Measurements from ENCODE around the gene SMYD4. TPM values are rescaled to one million over a fixed set of nuclear protein-coding genes. Genes with fewer than 3 reads are reported as not detected.
"Not testable (repeated sequence)": the region's sequence is repeated elsewhere in the genome, so short reads cannot be mapped to it uniquely, and the experiment has no call there.

Gene SMYD4
- total RNA-seq, 1 donor, result 10.7 TPM

DNA sequence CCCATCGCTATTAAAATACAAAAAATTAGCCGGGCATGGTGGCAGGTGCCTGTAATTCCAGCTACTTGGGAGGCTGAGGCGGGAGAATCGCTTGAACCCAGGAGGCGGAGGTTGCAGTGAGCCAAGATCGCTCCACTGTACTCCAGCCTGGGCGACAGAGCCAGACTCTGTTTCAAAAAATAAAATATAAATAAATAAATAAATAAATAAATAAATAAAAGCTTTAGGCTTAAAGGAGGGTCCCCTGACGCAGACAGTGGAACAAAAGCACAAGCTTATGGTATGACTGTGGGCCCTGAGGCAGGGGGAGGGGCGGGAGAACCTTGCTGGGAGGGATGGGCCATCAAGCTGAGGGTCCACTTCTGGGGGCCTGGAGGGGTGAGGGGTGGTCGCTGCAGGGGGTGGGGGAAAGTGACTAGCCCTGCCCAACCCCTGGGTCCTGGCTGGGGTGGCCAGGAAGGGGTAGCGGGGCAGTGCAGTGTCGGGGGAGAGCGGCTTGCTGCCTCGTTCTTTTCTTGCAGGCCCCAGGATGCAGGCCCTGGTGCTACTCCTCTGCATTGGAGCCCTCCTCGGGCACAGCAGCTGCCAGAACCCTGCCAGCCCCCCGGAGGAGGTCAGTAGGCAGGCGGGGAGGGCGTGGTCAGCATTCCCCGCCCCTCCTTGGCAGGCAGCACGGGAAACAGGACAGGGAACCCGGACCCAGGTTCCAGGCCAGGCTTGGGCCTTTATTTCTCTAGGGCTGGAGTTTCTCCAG lies 63.1 kb downstream of the SMYD4 start:
- no peak overlapping the region for H3K4me3 ChIP-seq (ENCODE audit: low read depth, low read length)
- TF ChIP-seq, protein P1, sequence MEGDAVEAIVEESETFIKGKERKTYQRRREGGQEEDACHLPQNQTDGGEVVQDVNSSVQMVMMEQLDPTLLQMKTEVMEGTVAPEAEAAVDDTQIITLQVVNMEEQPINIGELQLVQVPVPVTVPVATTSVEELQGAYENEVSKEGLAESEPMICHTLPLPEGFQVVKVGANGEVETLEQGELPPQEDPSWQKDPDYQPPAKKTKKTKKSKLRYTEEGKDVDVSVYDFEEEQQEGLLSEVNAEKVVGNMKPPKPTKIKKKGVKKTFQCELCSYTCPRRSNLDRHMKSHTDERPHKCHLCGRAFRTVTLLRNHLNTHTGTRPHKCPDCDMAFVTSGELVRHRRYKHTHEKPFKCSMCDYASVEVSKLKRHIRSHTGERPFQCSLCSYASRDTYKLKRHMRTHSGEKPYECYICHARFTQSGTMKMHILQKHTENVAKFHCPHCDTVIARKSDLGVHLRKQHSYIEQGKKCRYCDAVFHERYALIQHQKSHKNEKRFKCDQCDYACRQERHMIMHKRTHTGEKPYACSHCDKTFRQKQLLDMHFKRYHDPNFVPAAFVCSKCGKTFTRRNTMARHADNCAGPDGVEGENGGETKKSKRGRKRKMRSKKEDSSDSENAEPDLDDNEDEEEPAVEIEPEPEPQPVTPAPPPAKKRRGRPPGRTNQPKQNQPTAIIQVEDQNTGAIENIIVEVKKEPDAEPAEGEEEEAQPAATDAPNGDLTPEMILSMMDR (IDR thresholded peaks at IDR 0.05; ENCODE audit: insufficient read depth, low read length), result no peak
- no peak for DNase-seq (ENCODE audit: low read depth)

DNA sequence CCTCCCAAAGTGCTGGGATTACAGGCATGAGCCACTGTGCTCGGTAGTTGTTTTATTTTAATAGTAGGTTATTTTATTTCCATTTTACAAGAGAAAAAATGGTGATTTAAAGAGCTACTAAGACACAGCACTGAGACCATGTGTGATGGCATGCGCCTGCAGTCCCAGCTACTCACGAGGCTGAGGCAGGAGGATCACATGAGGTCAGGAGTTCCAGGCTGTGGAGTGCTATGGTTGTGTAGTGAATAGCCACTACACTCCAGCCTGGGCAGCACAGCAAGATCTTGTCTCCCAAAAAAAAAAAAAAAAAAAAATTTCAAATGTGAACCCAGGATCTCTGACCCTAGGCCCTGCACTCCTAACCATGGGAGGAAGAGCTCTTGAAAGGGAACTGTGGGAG lies 64.1 kb downstream of the SMYD4 start:
- DNase-seq (ENCODE audit: low read depth), result no peak
- TF ChIP-seq, protein P1 (IDR thresholded peaks at IDR 0.05; ENCODE audit: insufficient read depth, low read length), result no peak
- H3K4me3 ChIP-seq (ENCODE audit: low read depth, low read length), result no peak overlapping the region

DNA sequence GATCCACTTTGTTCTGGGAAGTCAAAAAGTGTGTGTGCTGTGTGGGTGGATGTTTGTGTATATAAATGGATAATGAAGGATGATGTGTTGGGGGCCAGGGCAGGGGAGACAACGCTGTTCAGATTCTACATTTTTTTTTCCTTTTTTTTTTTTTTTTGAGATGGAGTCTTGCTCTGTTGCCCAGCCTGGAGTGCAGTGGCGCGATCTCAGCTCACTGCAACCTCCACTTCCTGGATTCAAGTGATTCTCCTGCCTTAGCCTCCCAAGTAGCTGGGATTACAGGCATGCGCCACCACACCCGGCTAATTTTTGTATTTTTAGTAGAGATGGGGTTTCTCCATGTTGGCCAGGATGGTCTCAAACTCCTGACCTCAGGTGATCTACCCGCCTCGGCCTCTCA lies 65.0 kb downstream of the SMYD4 start:
- H3K4me3 ChIP-seq (ENCODE audit: low read depth, low read length); DNase-seq (ENCODE audit: low read depth): not testable (repeated sequence)

DNA sequence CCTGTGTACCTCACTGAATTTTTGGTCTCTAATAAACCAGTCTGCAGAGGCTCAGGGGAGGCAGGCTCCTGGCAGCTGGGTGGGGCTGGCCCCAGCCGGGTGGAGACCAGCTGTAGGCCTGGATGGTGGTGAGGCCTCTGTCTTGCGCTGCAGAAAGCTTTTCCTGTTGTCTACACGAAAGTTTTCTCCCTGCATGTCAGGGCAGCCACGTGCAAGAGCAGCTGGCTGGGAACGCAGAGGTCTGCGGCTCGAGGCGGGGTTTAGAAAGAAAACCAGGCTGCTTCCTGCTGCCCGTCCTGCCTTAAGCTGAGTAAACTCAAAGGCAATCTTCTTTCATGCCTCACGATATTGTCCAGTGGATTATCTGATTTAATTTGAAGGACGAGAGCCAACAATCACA lies 65.4 kb downstream of the SMYD4 start:
- DNase-seq (ENCODE audit: low read depth), result peak; percentile 96
- H3K4me3 ChIP-seq (ENCODE audit: low read depth, low read length), result peak overlapping the region; percentile 85
- TF ChIP-seq, protein P1 (IDR thresholded peaks at IDR 0.05; ENCODE audit: insufficient read depth, low read length), result no peak

DNA sequence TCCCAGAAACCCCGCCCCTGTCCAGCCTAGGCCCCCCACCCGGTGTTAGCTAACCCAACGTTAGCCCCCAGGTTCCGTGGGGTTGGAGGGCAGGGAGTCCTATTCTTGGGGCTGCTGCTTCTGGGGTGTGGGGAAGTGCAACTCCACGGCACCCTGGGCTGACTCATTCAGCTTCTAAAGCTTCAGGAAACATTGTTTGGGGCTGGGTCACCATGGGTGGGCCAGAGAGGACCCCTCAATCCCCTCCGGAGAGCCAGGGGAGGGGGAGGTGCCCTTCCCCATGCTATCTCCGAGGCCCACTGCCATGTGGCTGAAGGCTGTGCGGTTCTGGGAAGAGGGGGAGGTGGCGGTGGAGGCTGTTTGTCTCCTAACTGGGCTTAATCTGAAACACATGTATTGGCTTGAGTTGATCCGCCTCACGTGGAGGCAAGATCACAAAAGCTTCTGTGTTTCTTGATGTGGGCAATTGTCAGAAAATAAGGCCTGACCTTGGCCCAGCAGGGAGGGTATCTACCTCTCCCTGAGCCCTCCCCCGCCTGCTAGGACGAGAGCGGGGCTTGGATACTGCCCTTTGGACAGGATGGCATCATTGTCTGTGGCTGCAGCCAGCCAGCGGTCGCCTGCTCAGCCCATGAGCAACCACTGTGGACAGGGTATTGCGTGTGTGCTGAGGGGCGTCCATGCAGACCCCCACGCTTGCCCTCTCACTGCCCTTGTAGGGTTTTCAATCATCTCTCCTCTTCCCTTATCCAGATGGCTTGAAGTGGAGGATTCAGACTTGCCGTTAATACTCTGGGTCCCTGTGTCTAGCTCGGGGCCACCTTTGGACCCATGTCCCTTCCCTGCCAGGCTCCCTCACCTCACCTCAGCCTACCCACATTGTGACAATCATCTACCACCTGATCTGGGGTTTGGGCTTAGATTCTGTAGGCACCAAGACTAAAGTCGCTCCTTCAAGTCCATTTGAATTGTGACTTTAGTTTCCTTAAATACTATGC lies 66.5 kb downstream of the SMYD4 start:
- DNase-seq (ENCODE audit: low read depth), result peak; percentile 93
- H3K4me3 ChIP-seq (ENCODE audit: low read depth, low read length), result peak overlapping the region; percentile 85
- TF ChIP-seq, protein P1 (IDR thresholded peaks at IDR 0.05; ENCODE audit: insufficient read depth, low read length), result no peak

DNA sequence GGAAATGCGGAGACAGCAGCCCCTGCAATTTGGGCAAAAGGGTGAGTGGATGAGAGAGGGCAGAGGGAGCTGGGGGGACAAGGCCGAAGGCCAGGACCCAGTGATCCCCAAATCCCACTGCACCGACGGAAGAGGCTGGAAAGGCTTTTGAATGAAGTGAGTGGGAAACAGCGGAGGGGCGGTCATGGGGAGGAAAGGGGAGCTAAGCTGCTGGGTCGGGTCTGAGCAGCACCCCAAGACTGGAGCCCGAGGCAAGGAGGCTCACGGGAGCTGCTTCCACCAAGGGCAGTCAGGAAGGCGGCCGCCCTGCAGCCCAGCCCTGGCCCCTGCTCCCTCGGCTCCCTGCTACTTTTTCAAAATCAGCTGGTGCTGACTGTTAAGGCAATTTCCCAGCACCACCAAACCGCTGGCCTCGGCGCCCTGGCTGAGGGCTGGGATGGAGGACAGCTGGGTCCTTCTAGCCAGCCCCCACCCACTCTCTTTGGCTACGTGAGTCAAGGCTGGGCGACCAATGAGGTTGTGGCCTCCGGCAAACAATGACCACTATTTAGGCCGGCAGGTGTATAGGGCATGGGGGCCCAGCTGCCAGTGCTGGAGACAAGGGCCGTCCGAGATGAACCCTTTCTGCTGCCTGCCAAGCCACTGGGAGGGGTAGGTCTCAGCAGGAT lies 67.3 kb downstream of the SMYD4 start:
- TF ChIP-seq, protein P1 (IDR thresholded peaks at IDR 0.05; ENCODE audit: insufficient read depth, low read length), result no peak
- peak overlapping the region; percentile 85 for H3K4me3 ChIP-seq (ENCODE audit: low read depth, low read length)
- peak; percentile 84 for DNase-seq (ENCODE audit: low read depth)
